GM12874 (cell line): ENCODE data around the gene CCAR1.

ENCODE experiments used
- TF ChIP-seq, protein P1 (sequence below): IDR thresholded peaks from 2 replicates; pipeline ENCODE4 v1.5.1; 2011; ENCODE audit warnings: low read depth, mild to moderate bottlenecking, control low read depth, low read length, moderate library complexity; ENCODE audit not compliant: insufficient read depth

Gene CCAR1

DNA sequence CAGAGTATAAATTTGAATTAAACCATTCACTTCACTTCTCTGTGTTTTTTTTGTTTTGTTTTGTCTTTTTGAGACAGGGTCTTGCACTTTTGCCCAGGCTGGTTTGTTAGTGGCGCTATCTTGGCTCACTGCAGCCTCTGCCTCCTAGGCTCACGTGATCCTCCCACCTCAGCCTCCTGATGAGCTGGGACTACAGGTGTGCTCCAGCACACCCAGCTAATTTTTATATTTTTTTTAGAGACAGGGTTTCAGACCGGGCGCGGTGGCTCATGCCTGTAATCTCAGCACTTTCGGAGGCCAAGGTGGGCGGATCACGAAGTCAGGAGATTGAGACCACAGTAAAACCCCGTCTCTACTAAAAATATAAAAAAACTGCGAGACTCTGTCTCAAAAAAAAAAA, 69.4 kb downstream of the CCAR1 start:
- TF ChIP-seq, protein P1, sequence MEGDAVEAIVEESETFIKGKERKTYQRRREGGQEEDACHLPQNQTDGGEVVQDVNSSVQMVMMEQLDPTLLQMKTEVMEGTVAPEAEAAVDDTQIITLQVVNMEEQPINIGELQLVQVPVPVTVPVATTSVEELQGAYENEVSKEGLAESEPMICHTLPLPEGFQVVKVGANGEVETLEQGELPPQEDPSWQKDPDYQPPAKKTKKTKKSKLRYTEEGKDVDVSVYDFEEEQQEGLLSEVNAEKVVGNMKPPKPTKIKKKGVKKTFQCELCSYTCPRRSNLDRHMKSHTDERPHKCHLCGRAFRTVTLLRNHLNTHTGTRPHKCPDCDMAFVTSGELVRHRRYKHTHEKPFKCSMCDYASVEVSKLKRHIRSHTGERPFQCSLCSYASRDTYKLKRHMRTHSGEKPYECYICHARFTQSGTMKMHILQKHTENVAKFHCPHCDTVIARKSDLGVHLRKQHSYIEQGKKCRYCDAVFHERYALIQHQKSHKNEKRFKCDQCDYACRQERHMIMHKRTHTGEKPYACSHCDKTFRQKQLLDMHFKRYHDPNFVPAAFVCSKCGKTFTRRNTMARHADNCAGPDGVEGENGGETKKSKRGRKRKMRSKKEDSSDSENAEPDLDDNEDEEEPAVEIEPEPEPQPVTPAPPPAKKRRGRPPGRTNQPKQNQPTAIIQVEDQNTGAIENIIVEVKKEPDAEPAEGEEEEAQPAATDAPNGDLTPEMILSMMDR = no peak

DNA sequence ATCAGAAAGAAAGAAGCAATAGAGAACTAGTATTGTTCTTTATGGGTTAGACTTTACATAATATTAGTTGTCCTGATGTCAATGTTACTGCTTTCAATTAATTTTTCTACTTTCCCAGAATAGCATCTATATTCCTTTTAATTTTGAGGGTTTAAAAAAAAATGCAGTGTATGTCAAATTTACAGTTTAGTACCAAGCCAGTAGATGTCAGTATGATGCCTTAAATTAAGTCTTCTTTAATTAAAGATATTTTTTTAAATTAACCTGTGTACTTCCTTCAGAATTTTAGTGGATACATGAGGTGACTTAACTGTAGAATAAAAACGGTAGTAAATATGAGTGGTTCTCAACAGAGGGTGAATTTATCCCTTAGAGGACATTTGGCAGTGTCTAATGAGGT, 71.1 kb downstream of the CCAR1 start:
- TF ChIP-seq, protein P1 = no peak

GRCh38 chr10:68795886-68796532, 75.0 kb downstream of the CCAR1 start:
- TF ChIP-seq, protein P1 = no peak

DNA sequence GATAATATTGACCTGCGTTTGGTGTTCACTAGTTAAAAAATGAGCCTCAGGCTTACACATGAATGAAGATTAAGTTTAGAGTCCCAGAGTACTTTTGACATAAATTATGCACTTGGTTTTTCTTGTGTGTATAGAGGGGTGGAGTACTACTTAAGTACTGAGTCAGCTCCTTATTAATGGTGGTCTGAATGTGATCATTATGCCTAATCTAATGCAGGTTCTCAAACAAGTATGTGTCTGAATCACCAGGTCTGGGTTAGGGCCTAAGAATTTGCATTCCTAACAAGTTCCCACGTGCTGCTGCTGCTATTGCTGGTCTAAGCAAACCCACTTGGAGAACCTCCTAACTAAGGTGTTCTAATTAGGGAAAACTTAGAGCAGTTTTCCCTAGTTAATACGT, 75.6 kb downstream of the CCAR1 start:
- TF ChIP-seq, protein P1 = no peak

DNA sequence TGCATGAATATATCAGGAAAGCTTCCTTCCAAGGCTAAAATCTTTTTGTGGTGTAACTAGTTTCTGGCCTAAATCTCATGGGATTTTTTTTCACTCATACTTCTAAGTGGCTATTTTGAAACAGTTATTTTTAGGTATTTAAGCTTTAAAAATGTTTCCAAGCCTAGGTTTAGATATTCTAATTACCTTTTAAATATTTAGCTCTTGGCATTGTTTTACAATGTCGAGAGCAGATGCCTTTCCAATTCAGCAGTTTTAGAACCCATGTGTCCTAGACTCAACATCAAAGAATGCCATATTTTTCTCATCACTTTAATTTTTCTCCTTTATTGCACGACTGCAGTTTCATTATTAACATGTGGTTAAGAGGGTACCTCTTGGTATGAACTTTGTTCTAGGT, 79.2 kb downstream of the CCAR1 start:
- TF ChIP-seq, protein P1 = no peak

DNA sequence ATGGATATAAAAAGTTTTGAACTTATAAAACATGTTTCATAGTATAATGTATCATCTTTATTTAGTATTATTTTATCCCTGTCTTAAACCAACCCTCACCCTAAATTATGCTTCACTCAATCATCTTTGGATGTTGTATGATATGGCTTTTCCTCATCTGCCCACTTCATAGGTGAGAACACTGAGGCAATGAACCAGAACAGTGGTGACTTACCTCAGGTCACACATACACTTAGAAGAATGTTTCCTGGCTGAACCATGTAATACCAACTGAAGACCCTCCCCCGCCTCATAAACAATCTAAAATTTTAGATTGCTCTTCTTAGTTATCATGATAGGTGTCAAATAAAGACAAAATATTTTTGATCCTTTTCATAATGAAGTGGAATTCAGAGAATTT, 83.7 kb downstream of the CCAR1 start:
- TF ChIP-seq, protein P1 = no peak

DNA sequence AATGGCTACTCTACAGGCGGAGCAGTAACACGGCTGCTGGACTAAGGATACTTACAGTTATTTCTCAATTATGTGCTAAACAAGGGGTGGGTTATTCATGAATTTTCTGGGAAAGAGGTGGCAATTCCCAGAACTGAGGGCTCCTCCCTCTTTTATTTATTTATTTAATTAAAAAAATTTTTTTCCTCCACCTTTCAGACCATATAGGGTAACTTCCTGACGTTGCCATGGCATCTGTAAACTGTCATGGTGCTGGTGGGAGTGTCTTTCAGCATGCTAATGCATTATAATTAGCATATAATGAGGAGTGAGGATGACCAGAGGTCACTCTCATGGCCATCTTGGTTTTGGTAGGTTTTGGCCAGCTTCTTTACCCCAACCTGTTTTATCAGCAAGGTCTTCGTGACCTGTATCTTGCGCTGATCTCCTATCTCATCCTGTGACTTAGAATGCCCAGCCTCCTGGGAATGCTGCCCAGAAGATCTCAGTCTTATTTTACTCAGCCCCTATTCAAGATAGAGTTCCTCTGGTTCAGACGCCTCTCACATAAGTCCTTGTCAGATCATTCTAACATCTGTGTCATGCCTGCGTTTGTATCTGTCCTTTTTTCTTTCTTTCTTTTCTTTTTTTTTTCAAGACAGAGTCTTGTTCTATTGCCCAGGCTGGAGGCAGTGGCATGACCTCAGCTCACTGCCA, 90.4 kb downstream of the CCAR1 start:
- TF ChIP-seq, protein P1 = no peak
